ENCODE data around the gene UBXN11.

The UBXN11 gene

GRCh38 chr1:26269198-26269550, 37.3 kb downstream of the UBXN11 start:
- DNase-seq (ENCODE audit: low read depth in 2 of 2), result no peak

- DNase-seq (ENCODE audit: low read depth in 2 of 2), result no peak
Measured at GRCh38 chr1:26268290-26269197, 37.9 kb downstream of the UBXN11 start.

GRCh38 chr1:26265405-26265804, 41.0 kb downstream of the UBXN11 start:
- no peak for DNase-seq (ENCODE audit: low read depth in 2 of 2)

- no peak for DNase-seq (ENCODE audit: low read depth in 2 of 2)
Measured at GRCh38 chr1:26263212-26263611, 43.2 kb downstream of the UBXN11 start.

GRCh38 chr1:26259578-26259977, 46.9 kb downstream of the UBXN11 start:
- no peak for DNase-seq (ENCODE audit: low read depth in 2 of 2)

- DNase-seq (ENCODE audit: low read depth in 2 of 2), result no peak
Measured at GRCh38 chr1:26259005-26259404, 47.4 kb downstream of the UBXN11 start.

GRCh38 chr1:26257222-26257621, 49.2 kb downstream of the UBXN11 start:
- no peak for DNase-seq (ENCODE audit: low read depth in 2 of 2)

- no peak for DNase-seq (ENCODE audit: low read depth in 2 of 2)
Measured at GRCh38 chr1:26254404-26254803, 52.0 kb downstream of the UBXN11 start.

- no peak for DNase-seq (ENCODE audit: low read depth in 2 of 2)
Measured at GRCh38 chr1:26252718-26253117, 53.7 kb downstream of the UBXN11 start.

- DNase-seq (ENCODE audit: low read depth in 2 of 2), result no peak
Measured at GRCh38 chr1:26239936-26240335, 66.5 kb downstream of the UBXN11 start.

- DNase-seq (ENCODE audit: low read depth in 2 of 2), result no peak
Measured at GRCh38 chr1:26237230-26237966, 69.0 kb downstream of the UBXN11 start.

GRCh38 chr1:26234644-26235370, 71.6 kb downstream of the UBXN11 start:
- peak in 1 of 2 donors; percentile 2 for DNase-seq (ENCODE audit: low read depth in 2 of 2)

GRCh38 chr1:26233903-26234643, 72.4 kb downstream of the UBXN11 start, which contains the start of gene CEP85:
Gene CEP85, plus strand, starts transcription at chr1:26234200. Its CDS starts 5,584 bp downstream, at chr1:26239784.
- DNase-seq (ENCODE audit: low read depth in 2 of 2), result peak; percentile 97

Measured in stimulated activated CD8-positive, alpha-beta memory T cell treated with anti-CD3 and anti-CD28 coated beads, Interleukin-7, amount 100 ng/mL, for 4 hours (primary cell).